Type B pancreatic cell (in vitro differentiated cells): ENCODE data around the gene INPP4B. TPM values are rescaled to one million over a fixed set of nuclear protein-coding genes. Genes with fewer than 3 reads are reported as not detected.

Experiments used
- DNase-seq: peaks from one replicate; pipeline ENCODE4 v3.0.0; 2021; ENCODE audit warnings: mixed read lengths; ENCODE audit not compliant: unreplicated experiment; ENCODE audit errors: extremely low spot score
- H3K27ac Mint-ChIP-seq: 2 replicates; pipeline ENCODE4 v1.8.0; 2021; ENCODE audit warnings: mild to moderate bottlenecking, mixed read lengths
- H3K27me3 Mint-ChIP-seq: 2 replicates; pipeline ENCODE4 v1.8.0; 2021; ENCODE audit warnings: mixed read lengths
- H3K36me3 Mint-ChIP-seq: 2 replicates; pipeline ENCODE4 v1.8.0; 2021; ENCODE audit warnings: mixed read lengths
- H3K4me1 Mint-ChIP-seq: one replicate; pipeline ENCODE4 v1.8.0; 2021; ENCODE audit warnings: mixed read lengths; ENCODE audit not compliant: unreplicated experiment
- H3K4me3 Mint-ChIP-seq: 2 replicates; pipeline ENCODE4 v1.8.0; 2021; ENCODE audit warnings: mild to moderate bottlenecking, mixed read lengths
- H3K9me3 Mint-ChIP-seq: 2 replicates; pipeline ENCODE4 v1.8.0; 2021; ENCODE audit warnings: mixed read lengths
- CTCF ChIP-seq: fragments of 200-600 bp; sonication (generic); conservative IDR thresholded peaks from 2 replicates; pipeline ENCODE4 v1.5.0; 2021; ENCODE audit warnings: antibody characterized with exemption, mild to moderate bottlenecking
- total RNA-seq: library from RNA; stranded (reverse); gene quantifications from 2 replicates; pipeline ENCODE4 v1.2.1, GENCODE V29; 2021; ENCODE audit warnings: low replicate concordance

Gene INPP4B
- total RNA-seq, 1 donor from 2014 or later, result 9.0 TPM

DNA sequence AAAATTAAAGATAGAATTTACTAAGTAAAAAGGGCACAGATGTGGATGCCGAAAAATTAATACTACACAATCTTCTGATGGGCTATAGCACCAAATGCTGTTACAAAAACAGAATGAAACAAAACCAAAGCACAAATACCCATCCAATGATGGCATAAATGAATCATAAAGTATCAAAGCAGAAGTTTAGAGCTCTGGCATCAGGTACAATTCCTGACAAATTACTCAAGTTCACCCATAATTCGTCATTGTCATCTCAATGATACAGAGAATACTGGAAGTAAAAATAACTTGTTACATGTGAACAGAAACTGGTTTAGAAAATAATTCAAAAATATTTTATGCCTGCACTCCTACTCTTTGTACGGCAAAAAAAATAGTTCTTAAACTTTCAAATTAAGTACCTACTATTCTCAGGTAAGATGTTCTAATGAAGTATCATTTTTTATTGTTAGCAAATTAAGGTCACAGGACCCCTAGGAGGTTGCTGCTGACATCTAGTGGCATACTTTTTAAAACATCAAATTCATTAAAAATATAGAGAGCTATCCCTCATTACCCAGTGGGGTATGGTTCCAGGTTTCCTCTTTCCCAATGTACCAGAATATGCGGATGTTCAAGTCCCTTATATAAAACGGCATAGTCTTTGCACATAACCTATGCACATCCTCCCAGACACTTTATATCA lies 126.1 kb downstream of the INPP4B start:
- Mint-ChIP-seq H3K27me3 (no peaks in the 10 kb centered on the region), H3K4me3 (no peak overlapping the region)
- DNase-seq, result no peak

GRCh38 chr4:142718981-142719380 lies 127.1 kb downstream of the INPP4B start:
- TF ChIP-seq CTCF, result no peak
- Mint-ChIP-seq H3K27me3 (no peaks in the 10 kb centered on the region), H3K27ac (no peak overlapping the region)

More for the DNA sequence above, 126.1 kb downstream of the INPP4B start:
- Mint-ChIP-seq H3K4me1 (no peaks in the 10 kb centered on the region), H3K9me3 (no peaks in the 10 kb centered on the region), H3K36me3 (no peaks in the 10 kb centered on the region), H3K27ac (peak overlapping the region; percentile 25)
- peak; percentile 69 for TF ChIP-seq CTCF

DNA sequence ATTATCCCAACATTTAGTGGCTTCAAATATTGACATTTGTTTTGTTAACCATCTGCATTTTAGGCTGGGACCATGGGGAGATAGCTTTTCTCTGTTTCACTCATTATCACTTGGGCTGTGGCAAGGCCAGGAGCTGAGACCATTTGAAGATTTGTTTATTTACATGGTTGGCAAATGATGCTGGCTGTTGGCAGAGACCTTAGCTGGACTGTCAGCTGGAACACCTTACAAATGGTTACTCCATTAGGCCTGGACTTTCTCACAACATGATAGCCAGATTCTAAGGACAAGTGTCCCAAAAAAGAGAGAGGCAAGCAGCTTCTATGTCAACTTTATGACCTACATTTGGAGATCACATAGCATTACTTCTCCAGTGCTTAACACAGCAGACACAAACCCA lies 130.4 kb downstream of the INPP4B start:
- Mint-ChIP-seq H3K27ac (no peak overlapping the region), H3K4me1 (no peaks in the 10 kb centered on the region), H3K4me3 (no peak overlapping the region), H3K9me3 (no peaks in the 10 kb centered on the region), H3K36me3 (no peaks in the 10 kb centered on the region), H3K27me3 (no peaks in the 10 kb centered on the region)
- TF ChIP-seq CTCF, result no peak
- no peak for DNase-seq

More at GRCh38 chr4:142718981-142719380, 127.1 kb downstream of the INPP4B start:
- H3K9me3 Mint-ChIP-seq, result no peaks in the 10 kb centered on the region
- no peak overlapping the region for H3K4me3 Mint-ChIP-seq
- DNase-seq, result no peak
- no peaks in the 10 kb centered on the region for H3K36me3 Mint-ChIP-seq
- no peaks in the 10 kb centered on the region for H3K4me1 Mint-ChIP-seq

GRCh38 chr4:142713282-142714030 lies 132.6 kb downstream of the INPP4B start:
- H3K27ac Mint-ChIP-seq, result no peak overlapping the region
- H3K4me1 Mint-ChIP-seq, result no peaks in the 10 kb centered on the region
- no peak for DNase-seq
- no peaks in the 10 kb centered on the region for H3K27me3 Mint-ChIP-seq
- TF ChIP-seq CTCF, result no peak
- no peak overlapping the region for H3K4me3 Mint-ChIP-seq
- H3K9me3 Mint-ChIP-seq, result no peaks in the 10 kb centered on the region
- no peaks in the 10 kb centered on the region for H3K36me3 Mint-ChIP-seq

- Mint-ChIP-seq H3K36me3 (no peaks in the 10 kb centered on the region), H3K27ac (no peak overlapping the region), H3K4me3 (no peak overlapping the region), H3K4me1 (no peaks in the 10 kb centered on the region), H3K27me3 (no peaks in the 10 kb centered on the region), H3K9me3 (no peaks in the 10 kb centered on the region)
- TF ChIP-seq CTCF, result no peak
- DNase-seq, result no peak
These were observed 137.9 kb downstream of the INPP4B start for GRCh38 chr4:142708231-142708630.
